VCaP (cell line): Measurements from ENCODE around the gene GC.
"Not testable (repeated sequence)": the region's sequence is repeated elsewhere in the genome, so short reads cannot be mapped to it uniquely, and the experiment has no call there.

Experiments used
- H3K27ac ChIP-seq: fragments of 450-650 bp; 2 replicates; pipeline ENCODE4 v1.5.1; 2017
- TF ChIP-seq, protein P1 (sequence below): fragments of 450-650 bp; conservative IDR thresholded peaks from 2 replicates; pipeline ENCODE4 v1.5.1; 2017; ENCODE audit warnings: mild to moderate bottlenecking, moderate library complexity

GC gene

DNA sequence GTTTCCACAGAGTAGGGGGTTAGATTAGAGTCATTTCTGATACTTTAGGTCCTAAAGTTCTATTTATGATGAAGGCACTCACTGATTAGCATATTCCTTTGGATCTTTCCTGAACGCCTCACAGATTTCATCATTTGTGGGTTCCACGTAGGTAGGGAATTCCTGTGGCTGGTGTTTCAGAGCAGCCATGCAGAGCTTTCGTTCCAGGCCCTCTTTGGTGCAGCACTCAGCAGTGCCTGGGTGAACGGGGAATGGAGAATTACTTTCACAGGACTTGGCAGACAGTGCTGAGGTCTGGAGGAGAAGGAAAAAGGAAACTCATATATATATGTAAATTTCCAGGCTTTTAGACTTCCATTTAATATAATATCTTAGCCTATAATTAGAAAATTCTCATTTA, 18.5 kb downstream of the GC start:
- H3K27ac ChIP-seq, result no peak overlapping the region
- TF ChIP-seq, protein P1, sequence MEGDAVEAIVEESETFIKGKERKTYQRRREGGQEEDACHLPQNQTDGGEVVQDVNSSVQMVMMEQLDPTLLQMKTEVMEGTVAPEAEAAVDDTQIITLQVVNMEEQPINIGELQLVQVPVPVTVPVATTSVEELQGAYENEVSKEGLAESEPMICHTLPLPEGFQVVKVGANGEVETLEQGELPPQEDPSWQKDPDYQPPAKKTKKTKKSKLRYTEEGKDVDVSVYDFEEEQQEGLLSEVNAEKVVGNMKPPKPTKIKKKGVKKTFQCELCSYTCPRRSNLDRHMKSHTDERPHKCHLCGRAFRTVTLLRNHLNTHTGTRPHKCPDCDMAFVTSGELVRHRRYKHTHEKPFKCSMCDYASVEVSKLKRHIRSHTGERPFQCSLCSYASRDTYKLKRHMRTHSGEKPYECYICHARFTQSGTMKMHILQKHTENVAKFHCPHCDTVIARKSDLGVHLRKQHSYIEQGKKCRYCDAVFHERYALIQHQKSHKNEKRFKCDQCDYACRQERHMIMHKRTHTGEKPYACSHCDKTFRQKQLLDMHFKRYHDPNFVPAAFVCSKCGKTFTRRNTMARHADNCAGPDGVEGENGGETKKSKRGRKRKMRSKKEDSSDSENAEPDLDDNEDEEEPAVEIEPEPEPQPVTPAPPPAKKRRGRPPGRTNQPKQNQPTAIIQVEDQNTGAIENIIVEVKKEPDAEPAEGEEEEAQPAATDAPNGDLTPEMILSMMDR, result no peak

DNA sequence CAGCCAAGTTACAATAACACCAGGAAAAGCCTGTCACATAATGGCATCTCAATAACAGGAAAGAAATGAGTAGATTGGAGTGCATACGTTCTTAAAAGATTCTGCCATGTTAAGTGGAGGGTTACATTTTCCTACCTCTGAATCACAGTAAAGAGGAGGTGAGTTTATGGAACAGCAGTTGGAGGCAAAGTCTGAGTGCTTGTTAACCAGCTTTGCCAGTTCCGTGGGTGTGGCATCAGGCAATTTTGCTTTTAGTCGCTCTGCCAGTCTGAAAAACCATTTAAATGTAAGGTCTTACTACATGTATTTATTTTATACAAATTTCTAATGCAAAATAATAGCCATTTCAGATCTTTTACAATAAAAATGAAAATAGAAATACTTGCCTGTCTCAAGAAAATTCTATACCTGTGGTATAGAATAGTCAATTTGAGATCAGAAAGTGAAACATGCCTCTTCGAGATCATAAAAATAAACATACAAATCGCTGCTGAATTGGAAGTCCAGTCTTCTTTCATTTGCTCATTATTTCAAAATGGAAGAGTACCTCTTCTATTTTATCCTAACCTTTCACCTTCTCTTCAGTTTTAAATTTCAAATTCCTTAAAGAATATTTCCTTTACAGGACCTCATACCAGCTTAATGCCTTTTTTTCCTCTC, 31.4 kb downstream of the GC start:
- TF ChIP-seq, protein P1, result no peak
- no peak overlapping the region for H3K27ac ChIP-seq

DNA sequence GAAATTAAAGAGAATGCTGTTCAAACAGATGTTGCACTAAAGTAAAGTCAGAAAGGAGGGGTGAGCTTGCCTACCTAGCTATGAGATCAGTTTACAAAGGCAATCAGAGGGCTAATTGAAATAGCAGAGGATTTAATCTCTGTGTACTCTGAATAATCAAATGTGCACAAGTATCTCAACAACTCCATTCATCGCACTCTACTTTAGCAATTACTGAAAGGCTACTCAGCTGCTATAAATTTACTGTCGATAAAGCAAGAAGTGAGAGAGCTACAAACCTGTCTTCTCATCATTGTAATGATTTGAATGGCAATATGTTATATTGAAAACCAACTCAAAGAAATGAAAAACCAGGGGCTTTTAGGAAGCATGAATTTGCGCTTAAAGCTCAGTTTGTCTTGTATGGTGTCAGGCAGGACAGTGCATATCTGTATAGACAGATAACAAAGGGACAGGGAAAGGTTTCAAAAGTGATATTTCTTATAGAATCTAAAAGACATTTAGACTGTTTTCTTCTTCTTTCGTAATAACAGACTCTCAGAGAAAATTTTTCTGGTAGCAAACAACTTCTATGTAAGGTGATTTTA, 34.8 kb downstream of the GC start:
- TF ChIP-seq, protein P1, result no peak
- H3K27ac ChIP-seq, result no peak overlapping the region

DNA sequence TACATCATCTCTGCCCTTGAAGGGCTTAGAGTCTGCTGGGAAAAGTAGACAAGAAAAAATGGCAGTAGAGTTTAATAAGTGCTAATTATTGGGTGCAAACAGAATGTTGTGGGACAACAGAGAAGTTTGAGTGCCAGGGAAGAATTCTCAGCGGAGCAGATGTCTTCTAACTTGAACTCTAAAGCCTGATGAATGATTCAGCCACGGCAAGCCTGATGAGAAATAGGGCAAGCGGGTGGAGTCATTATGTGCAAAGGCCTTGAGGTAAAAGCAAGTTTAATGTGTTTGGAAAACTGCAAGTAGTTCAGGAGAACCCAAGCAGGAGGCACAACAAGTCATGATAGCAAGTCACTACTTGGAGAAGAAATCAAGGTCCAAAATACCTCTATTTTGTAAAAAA, 37.5 kb downstream of the GC start:
- no peak overlapping the region for H3K27ac ChIP-seq
- TF ChIP-seq, protein P1, result no peak

DNA sequence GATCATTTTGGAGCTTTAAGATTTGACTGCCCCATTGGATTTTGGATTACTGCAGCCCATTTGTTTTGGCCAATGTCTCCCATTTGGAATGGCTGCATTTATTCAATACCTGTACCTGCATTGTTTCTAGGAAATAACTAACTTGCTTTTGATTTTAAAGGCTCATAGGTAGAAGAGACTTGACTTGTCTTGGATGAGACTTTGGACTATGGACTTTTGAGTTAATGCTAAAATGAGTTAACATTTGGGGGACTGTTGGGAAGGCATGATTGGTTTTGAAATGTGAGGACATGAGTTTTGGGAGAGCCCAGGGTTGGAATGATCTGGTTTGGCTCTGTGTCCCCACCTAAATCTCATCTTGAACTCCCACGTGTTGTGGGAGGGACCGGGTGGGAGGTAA, 45.1 kb downstream of the GC start:
- H3K27ac ChIP-seq, result not testable (repeated sequence)

DNA sequence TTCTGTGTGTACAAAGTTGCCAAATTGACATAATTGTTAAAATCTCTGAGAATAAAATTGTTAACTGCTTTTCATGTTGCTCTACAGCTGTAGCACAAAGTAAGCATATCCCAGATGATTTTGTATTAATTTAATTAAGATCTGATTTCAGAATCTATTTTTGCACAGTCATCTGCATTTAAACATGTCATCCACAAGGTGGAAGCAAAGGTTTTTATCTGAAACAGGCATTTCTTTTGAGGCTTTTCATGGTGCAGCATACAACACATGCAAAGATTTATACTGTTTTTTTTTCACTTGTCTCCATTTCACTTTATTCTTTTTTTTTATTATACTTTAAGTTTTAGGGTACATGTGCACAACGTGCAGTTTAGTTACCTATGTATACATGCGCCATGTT, 51.2 kb downstream of the GC start:
- TF ChIP-seq, protein P1, result peak; percentile 90
- no peak overlapping the region for H3K27ac ChIP-seq

DNA sequence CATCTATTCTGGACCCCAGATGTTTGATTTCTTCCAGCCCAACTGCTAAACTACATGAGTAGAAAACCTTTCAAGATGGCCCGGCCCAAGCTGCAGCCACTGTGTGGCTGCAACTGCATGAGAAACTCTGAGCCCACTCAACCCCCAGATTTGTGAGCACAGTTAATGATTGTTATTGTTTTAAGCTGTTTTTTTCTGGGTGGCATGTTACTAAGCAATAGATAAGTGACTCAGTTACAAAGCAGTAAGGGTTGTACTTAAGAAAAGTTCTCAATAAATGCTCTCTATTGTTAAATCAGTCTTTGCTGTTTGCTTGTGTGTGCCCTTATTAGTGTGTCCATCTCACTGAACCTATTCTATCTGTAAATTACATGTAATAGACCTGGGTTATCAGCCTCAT, 51.8 kb downstream of the GC start:
- TF ChIP-seq, protein P1, result no peak
- H3K27ac ChIP-seq, result peak overlapping the region; percentile 14; the same call in 1 of the 2 replicates

DNA sequence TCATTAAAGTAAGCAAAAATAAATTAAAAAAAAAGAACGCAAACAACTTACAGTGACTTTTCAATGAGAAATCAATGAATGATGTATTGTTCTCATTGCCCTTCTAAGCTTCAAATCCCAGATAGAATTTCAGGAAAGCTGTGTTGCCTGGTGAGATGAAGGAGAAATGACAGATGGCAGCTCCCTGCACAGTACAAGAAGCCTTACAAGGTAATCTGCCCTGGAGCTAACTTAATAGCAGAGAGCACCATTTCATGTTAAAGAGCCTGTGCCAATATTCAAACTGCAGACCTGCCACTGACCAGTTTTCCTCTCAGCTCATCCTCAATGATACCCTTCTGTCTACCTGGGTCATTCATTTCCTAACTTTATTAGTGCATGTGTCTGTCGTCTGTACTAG, 54.0 kb downstream of the GC start:
- TF ChIP-seq, protein P1, result no peak
- no peak overlapping the region for H3K27ac ChIP-seq
